T-helper 1 cell treated with Interleukin-12 subunit alpha and Interleukin-12 subunit beta and Interleukin-4 antibody, amounts not matched to agents 30 μg/mL and 1 μg/mL, for 36 hours (primary cell): Measurements from ENCODE around the gene INO80.
"Not testable (repeated sequence)": the region's sequence is repeated elsewhere in the genome, so short reads cannot be mapped to it uniquely, and the experiment has no call there.

Experiments used
- H3K27ac Mint-ChIP-seq: one replicate; pipeline ENCODE4 v1.8.0; 2021; ENCODE audit warnings: mild to moderate bottlenecking, mixed read lengths
- H3K27me3 Mint-ChIP-seq: one replicate; pipeline ENCODE4 v1.8.0; 2021; ENCODE audit warnings: low read depth, mixed read lengths
- H3K36me3 Mint-ChIP-seq: one replicate; pipeline ENCODE4 v1.8.0; 2021; ENCODE audit warnings: low read depth, mixed read lengths
- H3K4me1 Mint-ChIP-seq: one replicate; pipeline ENCODE4 v1.8.0; 2021; ENCODE audit warnings: low read depth, mixed read lengths
- H3K4me3 Mint-ChIP-seq: one replicate; pipeline ENCODE4 v1.8.0; 2021; ENCODE audit warnings: mild to moderate bottlenecking, moderate library complexity, mixed read lengths
- H3K9me3 Mint-ChIP-seq: one replicate; pipeline ENCODE4 v1.8.0; 2021; ENCODE audit warnings: mixed read lengths

The INO80 gene

GRCh38 chr15:40954158-40954848 lies 161.8 kb downstream of the INO80 start:
- H3K9me3 Mint-ChIP-seq, H3K36me3 Mint-ChIP-seq, H3K27me3 Mint-ChIP-seq: not testable (repeated sequence)
- peak overlapping the region; percentile 80 for H3K27ac Mint-ChIP-seq
- H3K4me1 Mint-ChIP-seq = peaks cover 33% of the 10 kb centered on the region
- H3K4me3 Mint-ChIP-seq = peak overlapping the region; percentile 90

- Mint-ChIP-seq H3K9me3 (no peaks in the 10 kb centered on the region), H3K27ac (peak overlapping the region; percentile 81), H3K4me3 (peak overlapping the region; percentile 90), H3K36me3 (peaks cover 2% of the 10 kb centered on the region), H3K4me1 (peaks cover 33% of the 10 kb centered on the region), H3K27me3 (peaks cover 3% of the 10 kb centered on the region)
These were observed 162.4 kb downstream of the INO80 start for GRCh38 chr15:40953713-40954074.

- peak within 1 kb of the TSS; percentile 90 for H3K4me3 Mint-ChIP-seq
- peaks cover 31% of the 10 kb centered on the region for H3K4me1 Mint-ChIP-seq
These were observed 163.0 kb downstream of the INO80 start, which contains the start of gene CHAC1 for GRCh38 chr15:40952901-40953712. Gene CHAC1 (plus strand): TSS chr15:40953471. CDS start chr15:40953584, 113 bp downstream.

GRCh38 chr15:40952301-40952900 lies 163.7 kb downstream of the INO80 start:
- Mint-ChIP-seq H3K36me3 (peaks cover 2% of the 10 kb centered on the region), H3K4me1 (peaks cover 29% of the 10 kb centered on the region), H3K4me3 (peak overlapping the region; percentile 90), H3K27me3 (peaks cover 3% of the 10 kb centered on the region), H3K9me3 (no peaks in the 10 kb centered on the region), H3K27ac (peak overlapping the region; percentile 81)

More at GRCh38 chr15:40952901-40953712, 163.0 kb downstream of the INO80 start, which contains the start of gene CHAC1:
- Mint-ChIP-seq H3K36me3 (peaks cover 2% of the 10 kb centered on the region), H3K27ac (peak within 1 kb of the TSS; percentile 81), H3K27me3 (peaks cover 3% of the 10 kb centered on the region), H3K9me3 (no peaks in the 10 kb centered on the region)

- H3K4me3 Mint-ChIP-seq = peak overlapping the region; percentile 90
- H3K27ac Mint-ChIP-seq = peak overlapping the region; percentile 63
- H3K27me3 Mint-ChIP-seq = peaks cover 3% of the 10 kb centered on the region
These were observed 164.3 kb downstream of the INO80 start for GRCh38 chr15:40951764-40952163.

GRCh38 chr15:40949756-40950207 lies 166.3 kb downstream of the INO80 start:
- Mint-ChIP-seq H3K36me3 (no peaks in the 10 kb centered on the region), H3K9me3 (no peaks in the 10 kb centered on the region), H3K4me3 (no peak overlapping the region), H3K4me1 (peaks cover 29% of the 10 kb centered on the region), H3K27me3 (peaks cover 3% of the 10 kb centered on the region), H3K27ac (no peak overlapping the region)

More at GRCh38 chr15:40951764-40952163, 164.3 kb downstream of the INO80 start:
- Mint-ChIP-seq H3K9me3 (no peaks in the 10 kb centered on the region), H3K4me1 (peaks cover 29% of the 10 kb centered on the region), H3K36me3 (peaks cover 2% of the 10 kb centered on the region)

GRCh38 chr15:40948706-40949473 lies 167.2 kb downstream of the INO80 start:
- no peaks in the 10 kb centered on the region for H3K9me3 Mint-ChIP-seq
- no peaks in the 10 kb centered on the region for H3K36me3 Mint-ChIP-seq
- H3K27me3 Mint-ChIP-seq = peaks cover 3% of the 10 kb centered on the region
- H3K27ac Mint-ChIP-seq = no peak overlapping the region
- H3K4me3 Mint-ChIP-seq = no peak overlapping the region
- H3K4me1 Mint-ChIP-seq = peaks cover 24% of the 10 kb centered on the region

GRCh38 chr15:40944510-40945296 lies 171.4 kb downstream of the INO80 start:
- H3K27ac Mint-ChIP-seq = no peak overlapping the region
- no peaks in the 10 kb centered on the region for H3K36me3 Mint-ChIP-seq
- no peaks in the 10 kb centered on the region for H3K9me3 Mint-ChIP-seq
- H3K4me1 Mint-ChIP-seq = peaks cover 29% of the 10 kb centered on the region
- peaks cover under 1% of the 10 kb centered on the region for H3K27me3 Mint-ChIP-seq
- H3K4me3 Mint-ChIP-seq = peak overlapping the region; percentile 26

GRCh38 chr15:40943764-40944365 lies 172.2 kb downstream of the INO80 start:
- H3K27me3 Mint-ChIP-seq = no peaks in the 10 kb centered on the region
- no peaks in the 10 kb centered on the region for H3K36me3 Mint-ChIP-seq
- no peak overlapping the region for H3K27ac Mint-ChIP-seq
- H3K9me3 Mint-ChIP-seq = no peaks in the 10 kb centered on the region
- H3K4me3 Mint-ChIP-seq = peak overlapping the region; percentile 76
- H3K4me1 Mint-ChIP-seq = peaks cover 29% of the 10 kb centered on the region

- H3K4me3 Mint-ChIP-seq = peak overlapping the region; percentile 76
- H3K27me3 Mint-ChIP-seq = no peaks in the 10 kb centered on the region
- no peaks in the 10 kb centered on the region for H3K36me3 Mint-ChIP-seq
- no peaks in the 10 kb centered on the region for H3K9me3 Mint-ChIP-seq
- H3K27ac Mint-ChIP-seq = no peak overlapping the region
- H3K4me1 Mint-ChIP-seq = peaks cover 29% of the 10 kb centered on the region
These were observed 173.2 kb downstream of the INO80 start for GRCh38 chr15:40942878-40943277.

- Mint-ChIP-seq H3K9me3 (no peaks in the 10 kb centered on the region), H3K4me1 (peaks cover 29% of the 10 kb centered on the region), H3K36me3 (no peaks in the 10 kb centered on the region), H3K27me3 (no peaks in the 10 kb centered on the region), H3K4me3 (peak overlapping the region; percentile 76), H3K27ac (peak overlapping the region; percentile 33)
These were observed 173.7 kb downstream of the INO80 start for GRCh38 chr15:40942337-40942854.

- H3K36me3 Mint-ChIP-seq = no peaks in the 10 kb centered on the region
- H3K27ac Mint-ChIP-seq = no peak overlapping the region
- H3K27me3 Mint-ChIP-seq = no peaks in the 10 kb centered on the region
- peaks cover 29% of the 10 kb centered on the region for H3K4me1 Mint-ChIP-seq
- no peaks in the 10 kb centered on the region for H3K9me3 Mint-ChIP-seq
- H3K4me3 Mint-ChIP-seq = peak overlapping the region; percentile 76
These were observed 174.3 kb downstream of the INO80 start for GRCh38 chr15:40941528-40942336.
